PFSK-1 (cell line): Measurements from ENCODE around the gene LSAMP.

Experiments used
- FOXP2 ChIP-seq: optimal IDR thresholded peaks from 2 replicates; pipeline ENCODE3; 2011; ENCODE audit warnings: borderline replicate concordance, control low read depth, inconsistent platforms; ENCODE audit not compliant: insufficient read depth; ENCODE audit errors: extremely low read length, extremely low read depth
- POLR2AphosphoS5 ChIP-seq: IDR thresholded peaks from 2 replicates; pipeline ENCODE4 v1.6.1; 2012; ENCODE audit warnings: low read depth, mild to moderate bottlenecking, control low read depth, low read length, moderate library complexity
- REST ChIP-seq, 2 experiments: IDR thresholded peaks; 2 replicates each; pipeline versions ENCODE4 v1.6.1 to v1.8.0; 2011 to 2012; ENCODE audit warnings: low read depth in 2 of 2, low read length in 2 of 2, control low read depth in 1 of 2, inconsistent platforms in 1 of 2, mild to moderate bottlenecking in 1 of 2, moderate library complexity in 1 of 2; ENCODE audit not compliant: insufficient read depth in 1 of 2
- SIN3A ChIP-seq: IDR thresholded peaks from 2 replicates; pipeline ENCODE4 v1.6.1; 2012; ENCODE audit warnings: mild to moderate bottlenecking, low read length, moderate library complexity, borderline replicate concordance; ENCODE audit not compliant: insufficient read depth
- TAF1 ChIP-seq: IDR thresholded peaks from 2 replicates; pipeline ENCODE4 v1.6.1; 2012; ENCODE audit warnings: low read length, control low read depth, borderline replicate concordance; ENCODE audit not compliant: insufficient read depth

Gene LSAMP

GRCh38 chr3:116432795-116433194 lies 12.5 kb downstream of the LSAMP start:
- TF ChIP-seq POLR2AphosphoS5 (no peak), REST (IDR thresholded peaks at IDR 0.05; ENCODE audit: insufficient read depth in 1 of 2, low read depth in 2 of 2, low read length in 2 of 2) (no peak), FOXP2 (no peak), TAF1 (no peak), SIN3A (no peak)

GRCh38 chr3:116429479-116430269 lies 15.6 kb downstream of the LSAMP start:
- TF ChIP-seq REST (IDR thresholded peaks at IDR 0.05; ENCODE audit: insufficient read depth in 1 of 2, low read depth in 2 of 2, low read length in 2 of 2) = no peak
- no peak for TF ChIP-seq SIN3A
- no peak for TF ChIP-seq FOXP2
- no peak for TF ChIP-seq POLR2AphosphoS5
- TF ChIP-seq TAF1 = no peak

- TF ChIP-seq POLR2AphosphoS5 (no peak), FOXP2 (no peak), REST (IDR thresholded peaks at IDR 0.05; ENCODE audit: insufficient read depth in 1 of 2, low read depth in 2 of 2, low read length in 2 of 2) (no peak), SIN3A (no peak), TAF1 (no peak)
Measured at GRCh38 chr3:116426036-116426435, 19.3 kb downstream of the LSAMP start.

- TF ChIP-seq POLR2AphosphoS5 (no peak), FOXP2 (no peak), TAF1 (no peak), REST (IDR thresholded peaks at IDR 0.05; ENCODE audit: insufficient read depth in 1 of 2, low read depth in 2 of 2, low read length in 2 of 2) (no peak), SIN3A (no peak)
Measured at GRCh38 chr3:116425126-116425525, 20.2 kb downstream of the LSAMP start.

- no peak for TF ChIP-seq SIN3A
Measured at GRCh38 chr3:116423945-116424344, 21.3 kb downstream of the LSAMP start.
